Prostate gland (tissue), 2 donors: ENCODE data around the gene NDUFV1. TPM values are rescaled to one million over a fixed set of nuclear protein-coding genes. Genes with fewer than 3 reads are reported as not detected.

Experiments used
- DNase-seq: peaks from one replicate; pipeline ENCODE4 v3.0.0-alpha.2; 2019; ENCODE audit warnings: low spot score
- H3K27ac ChIP-seq, 2 donors: fragments of 200-600 bp; sonication (generic); 2 replicates each; pipeline ENCODE4 v1.5.1; 2017 to 2019
- H3K27me3 ChIP-seq: fragments of 200-600 bp; sonication (generic); replicated peaks from 2 replicates; pipeline ENCODE4 v1.5.1; 2019; ENCODE audit not compliant: insufficient read depth
- H3K36me3 ChIP-seq, 2 donors: fragments of 200-600 bp; sonication (generic); 1 replicate in 1 of 2; 2 replicates in 1 of 2; pipeline versions ENCODE4 v1.5.1 to v1.8.1; 2017 to 2019
- H3K4me1 ChIP-seq: fragments of 200-600 bp; sonication (generic); replicated peaks from 2 replicates; pipeline ENCODE4 v1.5.1; 2019
- H3K4me3 ChIP-seq, 2 donors: fragments of 200-600 bp; sonication (generic); 2 replicates each; pipeline ENCODE4 v1.5.1; 2017 to 2019
- H3K9me3 ChIP-seq: fragments of 200-600 bp; sonication (generic); 2 replicates; pipeline ENCODE4 v1.5.1; 2017
- CTCF ChIP-seq, 4 experiments: fragments of 200-600 bp in 2 of 4; fragments of 450-650 bp in 2 of 4; sonication (generic) in 2 of 4; IDR thresholded peaks; 1 replicate in 3 of 4; 2 replicates in 1 of 4; pipeline ENCODE4 v1.5.1; 2016 to 2019; ENCODE audit warnings: antibody characterized with exemption in 4 of 4, mild to moderate bottlenecking in 2 of 4, moderate library complexity in 2 of 4
- POLR2A ChIP-seq: fragments of 450-650 bp; IDR thresholded peaks from one replicate; pipeline ENCODE4 v1.6.1; 2016; ENCODE audit warnings: antibody characterized with exemption, mild to moderate bottlenecking
- POLR2AphosphoS5 ChIP-seq: sonication (generic); formaldehyde crosslinking; IDR thresholded peaks from one replicate; pipeline ENCODE4 v1.6.1; 2017; ENCODE audit warnings: antibody characterized with exemption
- WGBS: methylation state at CpG from one replicate; pipeline ENCODE4 v1.1.5; 2018; 5-methylcytosine and 5-hydroxymethylcytosine counted together
- intact Hi-C: fragments of 100-400 bp; cut with DNase I; formaldehyde crosslinking; loops from one replicate; pipeline ENCODE4 v1.14.2; 2022
- total RNA-seq, 2 donors: library from RNA; depleted of rRNA; stranded (reverse); fragments of >200 nt; gene quantifications; one replicate each; pipeline ENCODE4 v1.1.0, GENCODE V29; 2016

Gene NDUFV1
- total RNA-seq, 2 donors from 2014 or later: 190 to 260 TPM

- H3K4me1 ChIP-seq: no peaks in the 10 kb centered on the region
- intact Hi-C loops: no loop called here
- no peak for DNase-seq
- H3K9me3 ChIP-seq: no peaks in the 10 kb centered on the region
- TF ChIP-seq POLR2A (no peak), CTCF (IDR thresholded peaks at IDR 0.05) (no peak), POLR2AphosphoS5 (no peak)
- no peak overlapping the region for H3K4me3 ChIP-seq
- H3K36me3 ChIP-seq: no peaks in the 10 kb centered on the region
- H3K27ac ChIP-seq: no peak overlapping the region
- WGBS: 91% methylated on average over 10 of the region's 10 CpGs
- H3K27me3 ChIP-seq: no peaks in the 10 kb centered on the region
Measured at GRCh38 chr11:67626970-67627369, 20.2 kb downstream of the NDUFV1 start.

GRCh38 chr11:67627441-67627811 is 20.7 kb downstream of the NDUFV1 start:
- no peak overlapping the region for H3K27ac ChIP-seq

GRCh38 chr11:67627812-67628624 is 21.3 kb downstream of the NDUFV1 start:
- no peaks in the 10 kb centered on the region for H3K9me3 ChIP-seq
- no peak for DNase-seq
- no peak overlapping the region for H3K27ac ChIP-seq
- no peaks in the 10 kb centered on the region for H3K36me3 ChIP-seq
- intact Hi-C loops: no loop called here
- H3K27me3 ChIP-seq: no peaks in the 10 kb centered on the region
- peaks cover 4% of the 10 kb centered on the region for H3K4me1 ChIP-seq
- H3K4me3 ChIP-seq: no peak overlapping the region
- WGBS: 82% methylated on average over 15 of the region's 15 CpGs
- TF ChIP-seq POLR2A (no peak), POLR2AphosphoS5 (no peak), CTCF (IDR thresholded peaks at IDR 0.05) (no peak)

More at GRCh38 chr11:67627441-67627811, 20.7 kb downstream of the NDUFV1 start:
- no peaks in the 10 kb centered on the region for H3K36me3 ChIP-seq
- TF ChIP-seq POLR2A (no peak), CTCF (IDR thresholded peaks at IDR 0.05) (no peak), POLR2AphosphoS5 (no peak)
- intact Hi-C loops: no loop called here
- H3K9me3 ChIP-seq: no peaks in the 10 kb centered on the region
- no peak for DNase-seq
- H3K27me3 ChIP-seq: no peaks in the 10 kb centered on the region
- H3K4me1 ChIP-seq: peaks cover under 1% of the 10 kb centered on the region
- no peak overlapping the region for H3K4me3 ChIP-seq
- WGBS: 83% methylated on average over 6 of the region's 6 CpGs

- Histone ChIP-seq H3K9me3 (no peaks in the 10 kb centered on the region), H3K4me3 (peak overlapping the region; percentile 56 to 58), H3K27me3 (no peaks in the 10 kb centered on the region), H3K4me1 (peaks cover 4% of the 10 kb centered on the region), H3K36me3 (no peaks in the 10 kb centered on the region), H3K27ac (peak overlapping the region; percentile 97)
- DNase-seq: no peak
- TF ChIP-seq CTCF (IDR thresholded peaks at IDR 0.05): no peak
- TF ChIP-seq POLR2AphosphoS5: no peak
- TF ChIP-seq POLR2A: no peak
- WGBS: 61% methylated on average over 22 of the region's 25 CpGs
- intact Hi-C loops: no loop called here
Measured at GRCh38 chr11:67628710-67629385, 22.1 kb downstream of the NDUFV1 start.
